Ishikawa (cell line): ENCODE measurements around the gene KATNB1.

Source experiments
- CEBPB ChIP-seq: IDR thresholded peaks from 2 replicates; pipeline ENCODE4 v1.6.1; 2012
- EGR1 ChIP-seq: IDR thresholded peaks from 2 replicates; pipeline ENCODE4 v1.6.1; 2012
- EP300 ChIP-seq: IDR thresholded peaks from 2 replicates; pipeline ENCODE4 v1.6.1; 2012; ENCODE audit warnings: borderline replicate concordance
- FOXM1 ChIP-seq: IDR thresholded peaks from 2 replicates; pipeline ENCODE4 v1.6.1; 2012; ENCODE audit warnings: low read depth, borderline replicate concordance
- NFIC ChIP-seq: IDR thresholded peaks from 2 replicates; pipeline ENCODE4 v1.6.1; 2012
- RAD21 ChIP-seq: IDR thresholded peaks from 2 replicates; pipeline ENCODE4 v1.6.1; 2012; ENCODE audit warnings: low read depth
- TAF1 ChIP-seq: IDR thresholded peaks from 2 replicates; pipeline ENCODE4 v1.6.1; 2012; ENCODE audit warnings: low read depth, mild to moderate bottlenecking
- TCF12 ChIP-seq: IDR thresholded peaks from 2 replicates; pipeline ENCODE4 v1.6.1; 2012; ENCODE audit warnings: low read depth
- TEAD4 ChIP-seq: IDR thresholded peaks from 2 replicates; pipeline ENCODE4 v1.6.1; 2012
- USF1 ChIP-seq: IDR thresholded peaks from 2 replicates; pipeline ENCODE4 v1.6.1; 2012
- YY1 ChIP-seq: IDR thresholded peaks from 2 replicates; pipeline ENCODE4 v1.6.1; 2012; ENCODE audit warnings: low read depth
- TF ChIP-seq, protein P1 (sequence below): IDR thresholded peaks from 2 replicates; pipeline ENCODE4 v1.6.1; 2012; ENCODE audit warnings: low read depth, mild to moderate bottlenecking
- TF ChIP-seq, protein P2 (sequence below): IDR thresholded peaks from 2 replicates; pipeline ENCODE4 v1.6.1; 2012

DNA sequence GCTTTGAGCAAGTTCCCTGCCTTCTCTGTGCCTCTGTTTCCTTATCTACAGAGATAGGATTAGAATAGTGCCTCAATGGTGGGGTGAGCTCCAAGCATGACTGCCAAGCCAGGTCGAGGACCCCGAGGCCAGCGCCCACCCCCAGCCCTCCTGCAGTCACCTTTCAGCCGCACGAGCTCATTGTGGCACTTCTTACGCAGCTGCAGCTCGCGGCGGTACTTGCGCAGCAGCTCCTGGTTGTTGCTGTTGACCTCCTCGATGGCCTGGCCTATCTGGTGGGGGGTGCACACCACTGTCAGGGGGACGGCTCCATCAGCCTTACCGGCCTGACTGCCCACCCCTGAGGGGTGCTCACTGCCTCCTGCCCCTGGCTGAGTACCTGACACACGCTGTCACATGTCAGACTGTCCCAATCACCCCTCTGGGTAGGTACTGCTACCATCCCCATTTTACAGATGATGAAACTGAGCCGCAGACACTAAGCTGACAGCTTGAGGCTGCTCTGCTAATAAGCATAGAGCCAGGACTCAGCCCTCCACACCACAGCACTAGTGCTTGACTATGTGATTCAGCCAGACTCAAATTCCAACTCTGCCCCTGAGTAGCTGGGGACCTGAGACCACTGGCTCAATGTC lies 31.3 kb downstream of the KATNB1 start:
- TF ChIP-seq, protein P1, sequence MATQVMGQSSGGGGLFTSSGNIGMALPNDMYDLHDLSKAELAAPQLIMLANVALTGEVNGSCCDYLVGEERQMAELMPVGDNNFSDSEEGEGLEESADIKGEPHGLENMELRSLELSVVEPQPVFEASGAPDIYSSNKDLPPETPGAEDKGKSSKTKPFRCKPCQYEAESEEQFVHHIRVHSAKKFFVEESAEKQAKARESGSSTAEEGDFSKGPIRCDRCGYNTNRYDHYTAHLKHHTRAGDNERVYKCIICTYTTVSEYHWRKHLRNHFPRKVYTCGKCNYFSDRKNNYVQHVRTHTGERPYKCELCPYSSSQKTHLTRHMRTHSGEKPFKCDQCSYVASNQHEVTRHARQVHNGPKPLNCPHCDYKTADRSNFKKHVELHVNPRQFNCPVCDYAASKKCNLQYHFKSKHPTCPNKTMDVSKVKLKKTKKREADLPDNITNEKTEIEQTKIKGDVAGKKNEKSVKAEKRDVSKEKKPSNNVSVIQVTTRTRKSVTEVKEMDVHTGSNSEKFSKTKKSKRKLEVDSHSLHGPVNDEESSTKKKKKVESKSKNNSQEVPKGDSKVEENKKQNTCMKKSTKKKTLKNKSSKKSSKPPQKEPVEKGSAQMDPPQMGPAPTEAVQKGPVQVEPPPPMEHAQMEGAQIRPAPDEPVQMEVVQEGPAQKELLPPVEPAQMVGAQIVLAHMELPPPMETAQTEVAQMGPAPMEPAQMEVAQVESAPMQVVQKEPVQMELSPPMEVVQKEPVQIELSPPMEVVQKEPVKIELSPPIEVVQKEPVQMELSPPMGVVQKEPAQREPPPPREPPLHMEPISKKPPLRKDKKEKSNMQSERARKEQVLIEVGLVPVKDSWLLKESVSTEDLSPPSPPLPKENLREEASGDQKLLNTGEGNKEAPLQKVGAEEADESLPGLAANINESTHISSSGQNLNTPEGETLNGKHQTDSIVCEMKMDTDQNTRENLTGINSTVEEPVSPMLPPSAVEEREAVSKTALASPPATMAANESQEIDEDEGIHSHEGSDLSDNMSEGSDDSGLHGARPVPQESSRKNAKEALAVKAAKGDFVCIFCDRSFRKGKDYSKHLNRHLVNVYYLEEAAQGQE = no peak
- TF ChIP-seq RAD21 (no peak), EP300 (no peak), TAF1 (no peak), EGR1 (no peak), TEAD4 (no peak), TCF12 (no peak), USF1 (no peak), YY1 (no peak), NFIC (no peak), FOXM1 (no peak), CEBPB (no peak)
- TF ChIP-seq, protein P2, sequence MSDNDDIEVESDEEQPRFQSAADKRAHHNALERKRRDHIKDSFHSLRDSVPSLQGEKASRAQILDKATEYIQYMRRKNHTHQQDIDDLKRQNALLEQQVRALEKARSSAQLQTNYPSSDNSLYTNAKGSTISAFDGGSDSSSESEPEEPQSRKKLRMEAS = no peak
